Measurements from ENCODE around the gene MANBA.

The MANBA gene

DNA sequence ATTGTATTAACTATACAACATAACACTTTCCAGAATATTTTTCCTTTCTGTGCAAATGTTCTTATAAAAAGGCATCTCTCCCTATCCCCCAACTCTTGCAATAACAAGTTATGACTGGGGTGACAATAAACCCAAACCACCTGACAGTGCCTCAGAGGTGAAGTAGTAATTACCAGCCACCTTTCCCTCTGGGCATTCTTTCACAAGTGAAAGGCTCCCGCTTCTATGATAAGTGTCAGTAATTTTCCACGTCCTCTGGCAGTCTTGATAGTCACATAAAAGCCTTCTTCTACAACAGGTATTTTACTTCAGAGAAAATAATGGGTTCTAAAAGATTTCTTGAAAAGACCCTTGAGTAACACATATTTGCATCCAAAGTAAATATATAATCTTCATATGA, 82.7 kb downstream of the MANBA start:
- H2AFZ ChIP-seq (ENCODE audit: low read depth, low read length) = no peak overlapping the region
- no peak overlapping the region for H4K8ac ChIP-seq (ENCODE audit: low read length)
- H3K14ac ChIP-seq (ENCODE audit: low read length in 2 of 2) = no peak overlapping the region
- no peak overlapping the region for H2AK5ac ChIP-seq (ENCODE audit: low read length, severe bottlenecking)
- no CpG with 5 or more reads among the region's 2 CpGs for WGBS
- no peaks in the 10 kb centered on the region for H3K4me1 ChIP-seq (ENCODE audit: control insufficient read depth, insufficient read depth, low read depth, low read length)
- no peaks in the 10 kb centered on the region for H3K27me3 ChIP-seq (ENCODE audit: control insufficient read depth in 1 of 2, insufficient read depth in 1 of 2, low read length in 2 of 2)
- no peaks in the 10 kb centered on the region for H3K79me1 ChIP-seq (replicated peaks; ENCODE audit: low read length, poor library complexity, severe bottlenecking)
- no peak overlapping the region for H2BK15ac ChIP-seq (ENCODE audit: low read depth, poor library complexity, severe bottlenecking)
- H3K27ac ChIP-seq (ENCODE audit: low read length, poor library complexity, severe bottlenecking) = no peak overlapping the region
- H3K4ac ChIP-seq (ENCODE audit: low read depth in 1 of 2, low read length in 2 of 2) = no peak overlapping the region
- no peak overlapping the region for H4K91ac ChIP-seq (ENCODE audit: low read length)
- no peak overlapping the region for H3K4me3 ChIP-seq (ENCODE audit: insufficient read depth in 1 of 2, low read depth in 1 of 2, low read length in 2 of 2)
- no peak overlapping the region for H3K9ac ChIP-seq (ENCODE audit: low read length)
- H2BK5ac ChIP-seq (ENCODE audit: low read depth, low read length, poor library complexity, severe bottlenecking) = no peak overlapping the region
- no peak overlapping the region for H2BK12ac ChIP-seq (ENCODE audit: low read length in 2 of 2)
- H3K36me3 ChIP-seq (ENCODE audit: control insufficient read depth in 1 of 2, insufficient read depth in 2 of 2, low read depth in 1 of 2, low read length in 2 of 2) = peaks cover 0 to 26% of the 10 kb centered on the region in 2 experiments
- H3K4me2 ChIP-seq (ENCODE audit: low read length, poor library complexity, severe bottlenecking) = no peak overlapping the region
- no peak overlapping the region for H3K23ac ChIP-seq (ENCODE audit: low read length in 2 of 2)
- no peak overlapping the region for H2BK120ac ChIP-seq (ENCODE audit: low read depth, low read length)
- no peak for DNase-seq
- no peaks in the 10 kb centered on the region for H3K9me3 ChIP-seq (ENCODE audit: control insufficient read depth, low read length)
- H3K18ac ChIP-seq (ENCODE audit: low read depth in 1 of 2, low read length in 2 of 2) = no peak overlapping the region

DNA sequence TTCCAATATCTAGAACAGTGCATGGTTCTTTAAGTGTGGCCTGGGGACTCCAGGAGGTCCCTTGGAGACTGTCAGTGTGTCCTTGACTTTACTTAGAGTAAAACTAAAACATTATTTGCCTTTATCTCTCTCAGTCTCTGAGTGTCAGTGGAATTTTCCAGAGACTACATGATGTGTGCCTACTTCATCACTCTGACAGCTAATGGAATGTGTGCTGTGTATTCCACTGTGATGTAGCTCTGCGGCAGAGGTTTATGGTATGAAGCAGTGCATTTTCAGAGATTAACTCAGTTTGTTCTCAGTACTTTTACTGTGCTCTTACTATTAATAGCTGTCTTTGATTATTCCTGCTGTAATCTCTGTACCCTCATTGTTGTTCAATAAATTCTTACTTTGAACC, 85.6 kb downstream of the MANBA start:
- 20% methylated on average over 1 of the region's 1 CpG for WGBS
- Histone ChIP-seq H3K9ac (ENCODE audit: low read length) (no peak overlapping the region), H3K79me1 (replicated peaks; ENCODE audit: low read length, poor library complexity, severe bottlenecking) (no peaks in the 10 kb centered on the region), H2AK5ac (ENCODE audit: low read length, severe bottlenecking) (no peak overlapping the region), H3K27ac (ENCODE audit: low read length, poor library complexity, severe bottlenecking) (peak overlapping the region; percentile 29), H3K18ac (ENCODE audit: low read depth in 1 of 2, low read length in 2 of 2) (no peak overlapping the region), H4K8ac (ENCODE audit: low read length) (no peak overlapping the region), H4K91ac (ENCODE audit: low read length) (no peak overlapping the region), H2BK15ac (ENCODE audit: low read depth, poor library complexity, severe bottlenecking) (no peak overlapping the region), H2BK120ac (ENCODE audit: low read depth, low read length) (no peak overlapping the region), H3K23ac (ENCODE audit: low read length in 2 of 2) (no peak overlapping the region), H3K9me3 (ENCODE audit: control insufficient read depth, low read length) (no peaks in the 10 kb centered on the region), H2AFZ (ENCODE audit: low read depth, low read length) (no peak overlapping the region), H2BK5ac (ENCODE audit: low read depth, low read length, poor library complexity, severe bottlenecking) (no peak overlapping the region), H3K4me2 (ENCODE audit: low read length, poor library complexity, severe bottlenecking) (no peak overlapping the region), H3K4ac (ENCODE audit: low read depth in 1 of 2, low read length in 2 of 2) (no peak overlapping the region), H3K4me1 (ENCODE audit: control insufficient read depth, insufficient read depth, low read depth, low read length) (no peaks in the 10 kb centered on the region), H3K36me3 (ENCODE audit: control insufficient read depth in 1 of 2, insufficient read depth in 2 of 2, low read depth in 1 of 2, low read length in 2 of 2) (peaks cover 0 to 32% of the 10 kb centered on the region in 2 experiments), H3K14ac (ENCODE audit: low read length in 2 of 2) (no peak overlapping the region), H3K4me3 (ENCODE audit: insufficient read depth in 1 of 2, low read depth in 1 of 2, low read length in 2 of 2) (no peak overlapping the region), H3K27me3 (ENCODE audit: control insufficient read depth in 1 of 2, insufficient read depth in 1 of 2, low read length in 2 of 2) (no peaks in the 10 kb centered on the region), H2BK12ac (ENCODE audit: low read length in 2 of 2) (no peak overlapping the region)
- DNase-seq = peak; percentile 93

DNA sequence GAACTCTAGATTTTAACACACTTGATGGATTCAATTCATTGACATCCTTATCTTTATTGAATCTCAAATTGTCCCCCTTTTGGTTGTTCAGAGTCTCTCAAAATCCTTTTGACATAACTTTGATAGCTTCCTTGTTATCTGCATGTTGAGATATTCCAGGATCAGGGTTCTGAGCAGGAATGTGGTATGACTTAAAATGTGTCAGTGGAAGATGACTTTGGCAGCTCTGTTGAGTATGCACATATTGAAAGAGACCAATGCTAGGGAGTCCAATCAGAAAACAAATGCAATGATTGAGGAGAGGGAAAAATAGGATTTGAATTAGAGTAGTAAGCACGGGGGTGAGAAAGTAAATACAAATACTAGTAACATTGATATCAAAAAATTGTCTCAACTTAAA, 93.8 kb downstream of the MANBA start:
- H3K4me3 ChIP-seq (ENCODE audit: insufficient read depth in 1 of 2, low read depth in 1 of 2, low read length in 2 of 2) = no peak overlapping the region
- H3K79me1 ChIP-seq (replicated peaks; ENCODE audit: low read length, poor library complexity, severe bottlenecking) = no peaks in the 10 kb centered on the region
- H3K23ac ChIP-seq (ENCODE audit: low read length in 2 of 2) = no peak overlapping the region
- no peaks in the 10 kb centered on the region for H3K27me3 ChIP-seq (ENCODE audit: control insufficient read depth in 1 of 2, insufficient read depth in 1 of 2, low read length in 2 of 2)
- peaks cover 0 to 72% of the 10 kb centered on the region in 2 experiments for H3K36me3 ChIP-seq (ENCODE audit: control insufficient read depth in 1 of 2, insufficient read depth in 2 of 2, low read depth in 1 of 2, low read length in 2 of 2)
- no peak overlapping the region for H2BK120ac ChIP-seq (ENCODE audit: low read depth, low read length)
- no peak overlapping the region for H4K91ac ChIP-seq (ENCODE audit: low read length)
- no peaks in the 10 kb centered on the region for H3K4me1 ChIP-seq (ENCODE audit: control insufficient read depth, insufficient read depth, low read depth, low read length)
- no peak overlapping the region for H3K27ac ChIP-seq (ENCODE audit: low read length, poor library complexity, severe bottlenecking)
- no peak overlapping the region for H2BK12ac ChIP-seq (ENCODE audit: low read length in 2 of 2)
- no peak overlapping the region for H2BK15ac ChIP-seq (ENCODE audit: low read depth, poor library complexity, severe bottlenecking)
- H3K4me2 ChIP-seq (ENCODE audit: low read length, poor library complexity, severe bottlenecking) = no peak overlapping the region
- no peak overlapping the region for H4K8ac ChIP-seq (ENCODE audit: low read length)
- H2AK5ac ChIP-seq (ENCODE audit: low read length, severe bottlenecking) = no peak overlapping the region
- DNase-seq = no peak
- no peak overlapping the region for H3K9ac ChIP-seq (ENCODE audit: low read length)
- H3K9me3 ChIP-seq (ENCODE audit: control insufficient read depth, low read length) = no peaks in the 10 kb centered on the region
- H3K14ac ChIP-seq (ENCODE audit: low read length in 2 of 2) = no peak overlapping the region
- H3K4ac ChIP-seq (ENCODE audit: low read depth in 1 of 2, low read length in 2 of 2) = no peak overlapping the region
- no peak overlapping the region for H2BK5ac ChIP-seq (ENCODE audit: low read depth, low read length, poor library complexity, severe bottlenecking)
- no peak overlapping the region for H3K18ac ChIP-seq (ENCODE audit: low read depth in 1 of 2, low read length in 2 of 2)
- no peak overlapping the region for H2AFZ ChIP-seq (ENCODE audit: low read depth, low read length)
- no CpG with 5 or more reads among the region's 1 CpG for WGBS

DNA sequence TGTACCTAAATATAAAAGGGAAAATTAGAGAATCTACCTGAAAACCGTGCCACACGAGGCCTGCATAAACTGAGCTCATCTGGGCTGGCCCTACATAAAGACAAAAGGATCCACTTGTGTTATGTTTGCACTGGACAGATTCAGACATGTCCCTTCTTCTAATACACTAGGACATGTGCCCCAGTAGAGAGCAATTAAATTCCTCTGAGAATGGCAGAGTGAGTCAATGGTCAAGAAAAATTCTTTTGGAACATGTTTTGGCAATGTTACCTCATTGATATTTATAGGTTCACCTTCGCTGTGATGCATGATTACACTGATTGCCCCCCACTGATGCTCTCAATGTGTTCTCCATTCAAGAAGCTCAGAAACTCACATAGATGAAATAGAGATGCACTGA, 95.2 kb downstream of the MANBA start:
- H3K27ac ChIP-seq (ENCODE audit: low read length, poor library complexity, severe bottlenecking) = no peak overlapping the region
- no peak overlapping the region for H3K4me3 ChIP-seq (ENCODE audit: insufficient read depth in 1 of 2, low read depth in 1 of 2, low read length in 2 of 2)
- no peak overlapping the region for H2AFZ ChIP-seq (ENCODE audit: low read depth, low read length)
- peaks cover 0 to 76% of the 10 kb centered on the region in 2 experiments for H3K36me3 ChIP-seq (ENCODE audit: control insufficient read depth in 1 of 2, insufficient read depth in 2 of 2, low read depth in 1 of 2, low read length in 2 of 2)
- no peaks in the 10 kb centered on the region for H3K9me3 ChIP-seq (ENCODE audit: control insufficient read depth, low read length)
- H4K91ac ChIP-seq (ENCODE audit: low read length) = no peak overlapping the region
- no peaks in the 10 kb centered on the region for H3K27me3 ChIP-seq (ENCODE audit: control insufficient read depth in 1 of 2, insufficient read depth in 1 of 2, low read length in 2 of 2)
- H3K18ac ChIP-seq (ENCODE audit: low read depth in 1 of 2, low read length in 2 of 2) = no peak overlapping the region
- H2BK5ac ChIP-seq (ENCODE audit: low read depth, low read length, poor library complexity, severe bottlenecking) = no peak overlapping the region
- WGBS = 91% methylated on average over 2 of the region's 3 CpGs
- no peak overlapping the region for H2BK12ac ChIP-seq (ENCODE audit: low read length in 2 of 2)
- H4K8ac ChIP-seq (ENCODE audit: low read length) = no peak overlapping the region
- no peak overlapping the region for H3K14ac ChIP-seq (ENCODE audit: low read length in 2 of 2)
- H3K4me1 ChIP-seq (ENCODE audit: control insufficient read depth, insufficient read depth, low read depth, low read length) = no peaks in the 10 kb centered on the region
- H2BK15ac ChIP-seq (ENCODE audit: low read depth, poor library complexity, severe bottlenecking) = no peak overlapping the region
- no peak for DNase-seq
- H3K4ac ChIP-seq (ENCODE audit: low read depth in 1 of 2, low read length in 2 of 2) = no peak overlapping the region
- H3K4me2 ChIP-seq (ENCODE audit: low read length, poor library complexity, severe bottlenecking) = no peak overlapping the region
- no peak overlapping the region for H2BK120ac ChIP-seq (ENCODE audit: low read depth, low read length)
- H2AK5ac ChIP-seq (ENCODE audit: low read length, severe bottlenecking) = no peak overlapping the region
- H3K9ac ChIP-seq (ENCODE audit: low read length) = no peak overlapping the region
- no peaks in the 10 kb centered on the region for H3K79me1 ChIP-seq (replicated peaks; ENCODE audit: low read length, poor library complexity, severe bottlenecking)
- H3K23ac ChIP-seq (ENCODE audit: low read length in 2 of 2) = no peak overlapping the region
